PFSK-1 (cell line): Measurements from ENCODE around the gene PKIB.

Experiments used
- FOXP2 ChIP-seq: optimal IDR thresholded peaks from 2 replicates; pipeline ENCODE3; 2011; ENCODE audit warnings: borderline replicate concordance, control low read depth, inconsistent platforms; ENCODE audit not compliant: insufficient read depth; ENCODE audit errors: extremely low read length, extremely low read depth
- POLR2AphosphoS5 ChIP-seq: IDR thresholded peaks from 2 replicates; pipeline ENCODE4 v1.6.1; 2012; ENCODE audit warnings: low read depth, mild to moderate bottlenecking, control low read depth, low read length, moderate library complexity
- REST ChIP-seq, 2 experiments: IDR thresholded peaks; 2 replicates each; pipeline versions ENCODE4 v1.6.1 to v1.8.0; 2011 to 2012; ENCODE audit warnings: low read depth in 2 of 2, low read length in 2 of 2, control low read depth in 1 of 2, inconsistent platforms in 1 of 2, mild to moderate bottlenecking in 1 of 2, moderate library complexity in 1 of 2; ENCODE audit not compliant: insufficient read depth in 1 of 2
- SIN3A ChIP-seq: IDR thresholded peaks from 2 replicates; pipeline ENCODE4 v1.6.1; 2012; ENCODE audit warnings: mild to moderate bottlenecking, low read length, moderate library complexity, borderline replicate concordance; ENCODE audit not compliant: insufficient read depth
- TAF1 ChIP-seq: IDR thresholded peaks from 2 replicates; pipeline ENCODE4 v1.6.1; 2012; ENCODE audit warnings: low read length, control low read depth, borderline replicate concordance; ENCODE audit not compliant: insufficient read depth

Gene PKIB

GRCh38 chr6:122758927-122759334, 148.7 kb downstream of the PKIB start:
- TF ChIP-seq FOXP2 (no peak), SIN3A (no peak)

GRCh38 chr6:122760330-122760729, 150.1 kb downstream of the PKIB start:
- TF ChIP-seq POLR2AphosphoS5 (no peak), REST (IDR thresholded peaks at IDR 0.05; ENCODE audit: insufficient read depth in 1 of 2, low read depth in 2 of 2, low read length in 2 of 2) (no peak), SIN3A (no peak), FOXP2 (no peak), TAF1 (no peak)

- TF ChIP-seq FOXP2 (no peak), SIN3A (no peak), TAF1 (no peak), POLR2AphosphoS5 (no peak), REST (IDR thresholded peaks at IDR 0.05; ENCODE audit: insufficient read depth in 1 of 2, low read depth in 2 of 2, low read length in 2 of 2) (no peak)
Measured at GRCh38 chr6:122766256-122766655, 156.1 kb downstream of the PKIB start.

- TF ChIP-seq FOXP2 (no peak), TAF1 (no peak), REST (IDR thresholded peaks at IDR 0.05; ENCODE audit: insufficient read depth in 1 of 2, low read depth in 2 of 2, low read length in 2 of 2) (no peak), POLR2AphosphoS5 (no peak), SIN3A (no peak)
Measured at GRCh38 chr6:122770835-122771601, 160.8 kb downstream of the PKIB start.

- TF ChIP-seq SIN3A, result no peak
- TF ChIP-seq POLR2AphosphoS5, result no peak
- TF ChIP-seq REST (IDR thresholded peaks at IDR 0.05; ENCODE audit: insufficient read depth in 1 of 2, low read depth in 2 of 2, low read length in 2 of 2), result no peak
- TF ChIP-seq FOXP2, result no peak
Measured at GRCh38 chr6:122772724-122773415, 162.7 kb downstream of the PKIB start.
